ENCODE measurements around the gene CCRL2. TPM values are rescaled to one million over a fixed set of nuclear protein-coding genes. Genes with fewer than 3 reads are reported as not detected.

The CCRL2 gene
- total and polyA plus RNA-seq, 8 donors = 0.76 to 5.2 (median 2.0) TPM; not detected in 3

- Histone ChIP-seq H3K4me1 (no peaks in the 10 kb centered on the region), H3K4me3 (no peak overlapping the region), H3K27ac (no peak overlapping the region), H3K27me3 (no peaks in the 10 kb centered on the region), H3K9me3 (no peaks in the 10 kb centered on the region), H3K36me3 (peaks cover 0 to 12% (median 0%) of the 10 kb centered on the region in 4 donors)
- 81 to 88% (median 84%) methylated on average over 7 of the region's 7 CpGs for WGBS, 5 donors
- intact Hi-C loops (cut with DNase I; ENCODE audit: low total_unique reads) = no loop called here
- DNase-seq = no peak
- TF ChIP-seq POLR2A (IDR thresholded peaks at IDR 0.05) = no peak
- TF ChIP-seq CTCF (IDR thresholded peaks at IDR 0.05) = no peak
- TF ChIP-seq EP300 (IDR thresholded peaks at IDR 0.05) = no peak
- TF ChIP-seq POLR2AphosphoS5 (IDR thresholded peaks at IDR 0.05) = no peak
These were observed 47.5 kb downstream of the CCRL2 start for GRCh38 chr3:46454606-46455005.

GRCh38 chr3:46455231-46456115 is 48.4 kb downstream of the CCRL2 start:
- H3K9me3 ChIP-seq = no peaks in the 10 kb centered on the region
- H3K27me3 ChIP-seq = no peaks in the 10 kb centered on the region
- no peaks in the 10 kb centered on the region for H3K4me1 ChIP-seq
- intact Hi-C loops (cut with DNase I; ENCODE audit: low total_unique reads) = no loop called here
- H3K4me3 ChIP-seq = no peak overlapping the region
- peaks cover 0 to 11% (median 0%) of the 10 kb centered on the region in 4 donors for H3K36me3 ChIP-seq
- TF ChIP-seq POLR2AphosphoS5 (IDR thresholded peaks at IDR 0.05) = no peak
- TF ChIP-seq CTCF (IDR thresholded peaks at IDR 0.05) = no peak
- TF ChIP-seq EP300 (IDR thresholded peaks at IDR 0.05) = no peak
- no peak for TF ChIP-seq POLR2A (IDR thresholded peaks at IDR 0.05)
- DNase-seq = no peak
- H3K27ac ChIP-seq = no peak overlapping the region
- WGBS, 5 donors = 83 to 89% (median 87%) methylated on average over 15 to 21 of the region's 21 CpGs

GRCh38 chr3:46456118-46456517 is 49.1 kb downstream of the CCRL2 start:
- WGBS, 5 donors = 90 to 95% (median 94%) methylated on average over 12 to 14 of the region's 14 CpGs
- Histone ChIP-seq H3K27me3 (no peaks in the 10 kb centered on the region), H3K4me3 (no peak overlapping the region), H3K36me3 (peaks cover 0 to 11% (median 0%) of the 10 kb centered on the region in 4 donors), H3K27ac (no peak overlapping the region), H3K9me3 (peaks cover 0 to 6% (median 0%) of the 10 kb centered on the region in 4 donors), H3K4me1 (no peaks in the 10 kb centered on the region)
- no peak for TF ChIP-seq POLR2AphosphoS5 (IDR thresholded peaks at IDR 0.05)
- TF ChIP-seq EP300 (IDR thresholded peaks at IDR 0.05) = no peak
- TF ChIP-seq POLR2A (IDR thresholded peaks at IDR 0.05) = no peak
- TF ChIP-seq CTCF (IDR thresholded peaks at IDR 0.05) = no peak
- intact Hi-C loops (cut with DNase I; ENCODE audit: low total_unique reads) = no loop called here
- no peak for DNase-seq

Other genes with a start within 250 kb of the CCRL2 start
- gene CCR1, start 198.9 kb upstream of the CCRL2 start, total RNA-seq = 1 to 10 TPM in 2 of 5 donors, not detected in 3; 1.4 to 2.6 TPM
- gene CCR1, start 198.9 kb upstream of the CCRL2 start, polyA plus RNA-seq = 1 to 10 TPM; 1.2 to 3.1 (median 2.6) TPM
- gene CCR3, start 164.8 kb upstream of the CCRL2 start, total RNA-seq = 1 to 10 TPM in 2 of 5 donors, not detected in 3; 7.1 to 8.9 TPM
- under 1 TPM in 1 of 3 donors, not detected in 2; 0.05 TPM for gene CCR3, start 164.8 kb upstream of the CCRL2 start, polyA plus RNA-seq
- 1 to 10 TPM in 1 of 5 donors, under 1 TPM in 1, not detected in 3; 0.37 to 2.5 TPM for gene CCR2, start 53.1 kb upstream of the CCRL2 start, total RNA-seq
- under 1 TPM; 0.45 to 0.81 (median 0.61) TPM for gene CCR2, start 53.1 kb upstream of the CCRL2 start, polyA plus RNA-seq
- gene CCR5, start 36.3 kb upstream of the CCRL2 start, total RNA-seq = 1 to 10 TPM in 1 of 5 donors, under 1 TPM in 1, not detected in 3; 0.18 to 9.4 TPM
- 1 to 10 TPM in 1 of 3 donors, under 1 TPM in 2; 0.44 to 2.0 (median 0.68) TPM for gene CCR5, start 36.3 kb upstream of the CCRL2 start, polyA plus RNA-seq
- 100 to 1,000 TPM in 2 of 5 donors, 10 to 100 TPM in 2, under 1 TPM in 1; 0.58 to 275 (median 22.4) TPM for gene LTF, start 57.6 kb downstream of the CCRL2 start, total RNA-seq
- gene LTF, start 57.6 kb downstream of the CCRL2 start, polyA plus RNA-seq = 1,000 to 10,000 TPM in 1 of 3 donors, 100 to 1,000 TPM in 1, 1 to 10 TPM in 1; 8.1 to 1,112 (median 398) TPM
- gene RTP3, start 90.7 kb downstream of the CCRL2 start, total RNA-seq = not detected
- not detected for gene RTP3, start 90.7 kb downstream of the CCRL2 start, polyA plus RNA-seq
- gene LRRC2, start 159.0 kb downstream of the CCRL2 start, total RNA-seq = 1 to 10 TPM in 4 of 5 donors, not detected in 1; 1.7 to 4.6 (median 1.8) TPM
- 1 to 10 TPM; 1.0 to 2.1 (median 1.5) TPM for gene LRRC2, start 159.0 kb downstream of the CCRL2 start, polyA plus RNA-seq
- not detected for gene FAM240A, start 205.3 kb downstream of the CCRL2 start, total RNA-seq
- gene FAM240A, start 205.3 kb downstream of the CCRL2 start, polyA plus RNA-seq = not detected